HUES48 (cell line): ENCODE results near the gene TBX18.

ENCODE experiments used
- H3K27ac ChIP-seq: one replicate; pipeline ENCODE4 v1.7.0; 2013; ENCODE audit warnings: low read depth, low read length, inconsistent platforms
- H3K27me3 ChIP-seq: 2 replicates; pipeline ENCODE4 v1.6.1; 2013; ENCODE audit warnings: mild to moderate bottlenecking, low read length; ENCODE audit not compliant: control insufficient read depth, insufficient read depth
- H3K36me3 ChIP-seq: 2 replicates; pipeline ENCODE4 v1.6.1; 2013; ENCODE audit warnings: low read length; ENCODE audit not compliant: control insufficient read depth, insufficient read depth
- H3K4me1 ChIP-seq: 2 replicates; pipeline ENCODE4 v1.6.1; 2013; ENCODE audit warnings: mild to moderate bottlenecking, low read length; ENCODE audit not compliant: control insufficient read depth, insufficient read depth
- H3K4me3 ChIP-seq: 2 replicates; pipeline ENCODE4 v1.5.1; 2013; ENCODE audit warnings: mild to moderate bottlenecking, low read depth, low read length
- H3K9ac ChIP-seq: 2 replicates; pipeline ENCODE4 v1.6.1; 2013; ENCODE audit warnings: mild to moderate bottlenecking, low read depth, low read length, moderate library complexity
- H3K9me3 ChIP-seq: 2 replicates; pipeline ENCODE4 v1.6.1; 2013; ENCODE audit warnings: low read length; ENCODE audit not compliant: control insufficient read depth, insufficient read depth

Gene TBX18

GRCh38 chr6:84743616-84744015 is 20.8 kb downstream of the TBX18 start:
- Histone ChIP-seq H3K27ac (no peak overlapping the region), H3K9ac (no peak overlapping the region), H3K36me3 (no peaks in the 10 kb centered on the region), H3K4me3 (no peak overlapping the region), H3K4me1 (no peaks in the 10 kb centered on the region), H3K27me3 (no peaks in the 10 kb centered on the region), H3K9me3 (no peaks in the 10 kb centered on the region)

DNA sequence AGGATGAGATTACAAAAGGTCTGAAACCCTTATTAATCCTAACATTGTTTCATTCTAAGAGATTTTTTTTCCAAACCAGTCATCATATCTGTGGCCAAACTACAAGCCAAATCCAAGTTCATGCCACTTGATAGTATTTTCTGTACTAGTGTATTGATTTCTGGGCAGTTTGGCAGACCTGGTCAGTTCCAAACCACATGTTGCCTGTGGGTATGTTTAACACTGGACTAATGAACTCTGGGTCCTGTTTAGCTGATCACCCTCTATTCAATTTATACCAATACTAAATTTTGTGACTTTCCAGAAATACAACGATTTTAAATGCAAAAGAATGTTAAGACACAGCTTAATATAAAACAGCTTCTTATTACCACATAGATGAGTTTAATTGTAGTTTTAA is 24.0 kb downstream of the TBX18 start:
- H3K36me3 ChIP-seq: no peaks in the 10 kb centered on the region

DNA sequence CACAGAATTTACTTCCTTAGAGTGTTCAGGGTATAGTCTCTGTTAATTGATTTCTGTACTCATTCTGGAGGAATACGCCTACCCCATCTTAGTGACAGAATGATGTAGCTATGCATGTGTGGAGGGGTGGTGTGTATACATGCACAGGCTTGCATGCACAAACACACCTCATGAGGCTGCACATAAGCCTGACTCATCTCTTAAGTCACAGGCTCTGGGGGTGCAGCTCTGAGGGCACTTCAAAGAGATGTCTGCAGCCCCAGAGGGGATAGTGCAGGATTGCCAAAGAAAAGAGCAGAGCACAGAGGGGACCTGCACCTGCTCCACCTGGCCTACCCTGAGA is 24.6 kb downstream of the TBX18 start:
- no peak overlapping the region for H3K9ac ChIP-seq
- H3K9me3 ChIP-seq: no peaks in the 10 kb centered on the region
- no peaks in the 10 kb centered on the region for H3K4me1 ChIP-seq
- no peak overlapping the region for H3K4me3 ChIP-seq
- H3K36me3 ChIP-seq: no peaks in the 10 kb centered on the region
- H3K27ac ChIP-seq: no peak overlapping the region
- no peaks in the 10 kb centered on the region for H3K27me3 ChIP-seq

More for the DNA sequence above, 24.0 kb downstream of the TBX18 start:
- no peaks in the 10 kb centered on the region for H3K4me1 ChIP-seq
- no peak overlapping the region for H3K27ac ChIP-seq
- H3K9ac ChIP-seq: no peak overlapping the region
- H3K4me3 ChIP-seq: no peak overlapping the region
- no peaks in the 10 kb centered on the region for H3K27me3 ChIP-seq
- no peaks in the 10 kb centered on the region for H3K9me3 ChIP-seq

- H3K9ac ChIP-seq: no peak overlapping the region
- no peaks in the 10 kb centered on the region for H3K4me1 ChIP-seq
- no peaks in the 10 kb centered on the region for H3K27me3 ChIP-seq
- no peak overlapping the region for H3K4me3 ChIP-seq
- no peaks in the 10 kb centered on the region for H3K36me3 ChIP-seq
- no peak overlapping the region for H3K27ac ChIP-seq
- no peaks in the 10 kb centered on the region for H3K9me3 ChIP-seq
Measured at GRCh38 chr6:84738996-84739865, 25.2 kb downstream of the TBX18 start.

- H3K36me3 ChIP-seq: no peaks in the 10 kb centered on the region
- no peaks in the 10 kb centered on the region for H3K27me3 ChIP-seq
- no peak overlapping the region for H3K9ac ChIP-seq
- H3K4me1 ChIP-seq: no peaks in the 10 kb centered on the region
- H3K4me3 ChIP-seq: no peak overlapping the region
- H3K27ac ChIP-seq: no peak overlapping the region
- no peaks in the 10 kb centered on the region for H3K9me3 ChIP-seq
Measured at GRCh38 chr6:84733889-84734288, 30.5 kb downstream of the TBX18 start.

DNA sequence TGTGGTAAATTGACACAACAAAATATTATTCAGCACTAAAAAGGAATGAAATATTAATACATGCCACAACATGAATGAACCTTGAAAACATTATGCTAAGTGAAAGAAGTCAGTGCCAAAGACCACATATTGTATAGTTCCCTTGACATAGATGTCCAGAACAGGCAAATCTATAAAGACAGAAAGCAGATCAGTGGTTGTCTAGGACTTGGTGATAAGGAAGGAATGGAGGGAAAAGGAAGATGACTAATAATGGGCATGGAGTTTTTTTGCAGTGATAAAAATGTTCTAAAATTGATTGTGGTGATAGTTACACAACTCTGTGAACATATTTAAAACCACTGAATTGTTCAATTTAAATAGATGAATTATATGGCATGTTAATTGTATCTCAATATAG is 32.5 kb downstream of the TBX18 start:
- Histone ChIP-seq H3K4me3 (no peak overlapping the region), H3K9ac (no peak overlapping the region), H3K4me1 (no peaks in the 10 kb centered on the region), H3K27ac (no peak overlapping the region), H3K36me3 (no peaks in the 10 kb centered on the region), H3K9me3 (no peaks in the 10 kb centered on the region), H3K27me3 (no peaks in the 10 kb centered on the region)

DNA sequence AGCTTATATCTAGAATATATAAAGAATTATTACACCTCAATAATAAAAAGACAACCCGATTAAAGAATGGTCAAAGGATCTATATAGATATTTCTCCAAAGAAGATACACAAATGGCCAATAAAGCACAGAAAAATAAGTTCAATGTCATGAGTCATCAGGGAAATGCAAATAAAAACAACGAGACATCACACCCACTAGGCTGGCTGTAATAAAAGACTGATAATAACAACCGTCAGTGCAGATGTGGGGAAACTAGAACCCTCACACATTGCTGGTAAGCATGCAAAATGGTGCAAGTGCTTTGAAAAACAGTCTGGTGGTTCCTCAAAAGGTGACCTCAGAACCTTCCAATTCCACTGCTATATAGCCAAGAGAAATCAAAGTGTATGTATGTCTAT is 33.0 kb downstream of the TBX18 start:
- no peak overlapping the region for H3K27ac ChIP-seq
- H3K4me3 ChIP-seq: no peak overlapping the region
- no peaks in the 10 kb centered on the region for H3K4me1 ChIP-seq
- H3K27me3 ChIP-seq: no peaks in the 10 kb centered on the region
- no peak overlapping the region for H3K9ac ChIP-seq
- H3K36me3 ChIP-seq: no peaks in the 10 kb centered on the region
- H3K9me3 ChIP-seq: no peaks in the 10 kb centered on the region

- H3K27ac ChIP-seq: no peak overlapping the region
- H3K4me1 ChIP-seq: no peaks in the 10 kb centered on the region
- H3K4me3 ChIP-seq: no peak overlapping the region
- no peaks in the 10 kb centered on the region for H3K36me3 ChIP-seq
- no peaks in the 10 kb centered on the region for H3K27me3 ChIP-seq
- no peak overlapping the region for H3K9ac ChIP-seq
- no peaks in the 10 kb centered on the region for H3K9me3 ChIP-seq
Measured at GRCh38 chr6:84728602-84729001, 35.8 kb downstream of the TBX18 start.

GRCh38 chr6:84719152-84719551 is 45.2 kb downstream of the TBX18 start:
- no peak overlapping the region for H3K9ac ChIP-seq
- H3K27ac ChIP-seq: no peak overlapping the region
- H3K4me3 ChIP-seq: no peak overlapping the region
- H3K36me3 ChIP-seq: no peaks in the 10 kb centered on the region
- H3K9me3 ChIP-seq: no peaks in the 10 kb centered on the region
- H3K4me1 ChIP-seq: no peaks in the 10 kb centered on the region
- H3K27me3 ChIP-seq: no peaks in the 10 kb centered on the region

DNA sequence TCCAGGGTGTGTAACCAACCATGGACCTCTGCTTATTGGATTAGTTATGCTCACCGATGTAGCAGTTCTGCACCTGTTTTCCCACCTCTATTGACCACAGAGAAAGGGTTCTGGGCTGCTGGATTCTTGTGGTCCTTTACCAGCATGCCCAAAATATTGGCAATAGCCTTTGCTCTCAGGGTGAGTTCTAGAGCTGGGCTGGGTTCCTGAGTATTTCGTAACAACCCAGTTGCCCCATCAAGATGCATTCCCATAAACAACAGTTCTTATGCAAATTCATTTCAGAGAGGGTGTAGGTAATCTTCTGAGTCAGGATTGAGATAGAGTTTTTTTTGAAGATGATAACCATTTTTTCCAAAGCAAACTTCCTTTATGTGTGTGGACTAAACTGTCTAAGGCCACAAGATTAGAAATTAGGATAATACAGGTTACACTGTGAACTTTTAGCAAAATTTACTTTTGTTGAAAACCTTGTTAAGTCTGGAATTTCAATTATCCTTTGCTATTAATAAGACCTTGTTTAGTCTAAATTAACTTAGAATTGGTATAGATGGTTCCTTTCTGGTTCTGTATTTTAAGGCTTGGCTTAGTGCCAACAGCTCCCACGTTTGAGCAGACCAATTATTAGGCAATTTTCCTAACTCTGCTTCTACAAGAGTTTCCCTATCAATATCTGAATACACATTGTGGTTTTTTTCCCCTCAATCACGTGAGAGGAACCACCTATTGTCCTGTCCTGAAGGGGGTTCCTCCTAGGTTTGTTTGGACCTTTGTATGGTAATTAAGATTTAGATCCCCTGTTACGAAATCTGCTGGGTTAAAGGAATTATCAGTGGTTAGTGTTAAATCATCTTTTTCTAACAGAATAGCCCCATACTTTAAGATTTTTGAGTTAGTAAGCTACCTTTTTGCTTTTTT is 46.1 kb downstream of the TBX18 start:
- Histone ChIP-seq H3K36me3 (no peaks in the 10 kb centered on the region), H3K9me3 (no peaks in the 10 kb centered on the region; the same call in 1 of the 2 replicates), H3K9ac (no peak overlapping the region), H3K27ac (no peak overlapping the region), H3K27me3 (no peaks in the 10 kb centered on the region), H3K4me3 (no peak overlapping the region), H3K4me1 (no peaks in the 10 kb centered on the region)

DNA sequence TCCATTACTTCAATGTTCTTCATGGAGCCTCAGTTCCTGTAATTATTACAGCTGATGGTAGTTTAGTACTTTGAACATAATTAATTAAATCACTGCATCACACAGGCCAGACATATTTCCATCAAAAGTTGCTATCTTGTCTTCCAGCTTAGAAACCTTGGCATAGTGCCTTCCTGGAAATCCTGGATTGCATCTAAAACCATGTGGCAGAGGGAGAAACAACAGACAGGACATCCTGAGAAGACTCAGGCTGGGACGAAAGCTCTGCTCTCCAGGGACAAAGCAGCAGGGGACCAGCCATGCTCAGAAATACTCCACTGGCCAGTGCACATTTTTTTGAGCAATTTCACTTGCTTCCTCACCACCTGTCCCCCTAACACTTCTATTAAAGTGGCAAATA is 55.3 kb downstream of the TBX18 start:
- H3K27ac ChIP-seq: no peak overlapping the region
- H3K4me3 ChIP-seq: no peak overlapping the region
- no peaks in the 10 kb centered on the region for H3K4me1 ChIP-seq
- H3K9me3 ChIP-seq: no peaks in the 10 kb centered on the region; the same call in 1 of the 2 replicates
- H3K36me3 ChIP-seq: no peaks in the 10 kb centered on the region
- H3K27me3 ChIP-seq: no peaks in the 10 kb centered on the region
- no peak overlapping the region for H3K9ac ChIP-seq
